AG04450 (cell line): ENCODE data around the gene SLIT3. TPM values are rescaled to one million over a fixed set of nuclear protein-coding genes. Genes with fewer than 3 reads are reported as not detected.

ENCODE experiments used
- CTCF ChIA-PET: fragments of 300-600, 350-600 bp; formaldehyde crosslinking; extraction: SDS; loops from one replicate; lab custom pipeline; 2022; ENCODE audit warnings: antibody characterized with exemption, inconsistent platforms; lab: Charles Lee
- POLR2A ChIA-PET: fragments of 350-600 bp; formaldehyde crosslinking; extraction: SDS; loops from one replicate; lab custom pipeline; 2021; ENCODE audit warnings: antibody characterized with exemption, inconsistent platforms; lab: Yijun Ruan, JAX
- DNase-seq: peaks from one replicate; pipeline ENCODE4 v3.0.0-alpha.2; 2011; ENCODE audit warnings: low read depth, low spot score
- H3K27ac ChIP-seq: one replicate; pipeline ENCODE4 v1.5.1; 2012; ENCODE audit warnings: low read depth, low read length, control low read depth
- H3K27me3 ChIP-seq: one replicate; pipeline ENCODE4 v1.6.0; 2012; ENCODE audit warnings: low read length; ENCODE audit not compliant: control insufficient read depth, insufficient read depth
- H3K4me3 ChIP-seq: 2 replicates; pipeline ENCODE4 v1.5.1; 2011; ENCODE audit warnings: mild to moderate bottlenecking, low read depth, low read length, control low read depth
- H3K9me3 ChIP-seq: 2 replicates; pipeline ENCODE4 v1.5.1; 2012; ENCODE audit warnings: low read length; ENCODE audit not compliant: control insufficient read depth, insufficient read depth
- CTCF ChIP-seq: IDR thresholded peaks from 2 replicates; pipeline ENCODE4 v1.5.1; 2011; ENCODE audit warnings: low read depth, low read length, control low read depth, inconsistent platforms
- polyA plus RNA-seq: library from polyadenylated mRNA; depleted of rRNA; stranded (reverse); fragments of >200 nt; gene quantifications from 2 replicates; pipeline ENCODE4 v1.2.3, GENCODE V29; 2011

The SLIT3 gene
- polyA plus RNA-seq, 1 experiment, result 0.26 TPM

GRCh38 chr5:168669668-168670378, 631.1 kb downstream of the SLIT3 start:
- no peak for TF ChIP-seq CTCF
- CTCF ChIA-PET, result no interaction called here

GRCh38 chr5:168669156-168669555, 631.8 kb downstream of the SLIT3 start:
- no peak overlapping the region for H3K4me3 ChIP-seq
- CTCF ChIA-PET, result no interaction called here
- POLR2A ChIA-PET, result no interaction called here
- H3K9me3 ChIP-seq, result no peaks in the 10 kb centered on the region
- TF ChIP-seq CTCF, result no peak
- no peak overlapping the region for H3K27ac ChIP-seq
- DNase-seq, result no peak
- no peaks in the 10 kb centered on the region for H3K27me3 ChIP-seq

More at GRCh38 chr5:168669668-168670378, 631.1 kb downstream of the SLIT3 start:
- no peak for DNase-seq
- H3K9me3 ChIP-seq, result no peaks in the 10 kb centered on the region
- H3K27me3 ChIP-seq, result no peaks in the 10 kb centered on the region
- H3K4me3 ChIP-seq, result no peak overlapping the region
- POLR2A ChIA-PET, result no interaction called here
- no peak overlapping the region for H3K27ac ChIP-seq

- Histone ChIP-seq H3K27ac (no peak overlapping the region), H3K4me3 (no peak overlapping the region), H3K27me3 (no peaks in the 10 kb centered on the region), H3K9me3 (no peaks in the 10 kb centered on the region)
- no peak for TF ChIP-seq CTCF
- ChIA-PET CTCF (interaction anchor here (1.2 to 1.7 kb wide), 2 partner anchors 11 to 319 kb away, joined by 5 to 7 read pairs; no protein-coding TSS in a partner anchor), POLR2A (no interaction called here)
- no peak for DNase-seq
Observed at GRCh38 chr5:168668078-168668477, 632.9 kb downstream of the SLIT3 start.

GRCh38 chr5:168667301-168667840, 633.6 kb downstream of the SLIT3 start:
- ChIA-PET POLR2A (no interaction called here), CTCF (interaction anchor here (1.2 to 1.7 kb wide), 2 partner anchors 12 to 320 kb away, joined by 5 to 7 read pairs; no protein-coding TSS in a partner anchor)
- H3K9me3 ChIP-seq, result no peaks in the 10 kb centered on the region
- no peaks in the 10 kb centered on the region for H3K27me3 ChIP-seq
- H3K4me3 ChIP-seq, result no peak overlapping the region
- no peak for DNase-seq
- H3K27ac ChIP-seq, result no peak overlapping the region
- TF ChIP-seq CTCF, result no peak

- H3K4me3 ChIP-seq, result no peak overlapping the region
- H3K27ac ChIP-seq, result no peak overlapping the region
- TF ChIP-seq CTCF, result no peak
- DNase-seq, result no peak
- ChIA-PET CTCF (no interaction called here), POLR2A (no interaction called here)
- H3K27me3 ChIP-seq, result no peaks in the 10 kb centered on the region
- no peaks in the 10 kb centered on the region for H3K9me3 ChIP-seq
Observed at GRCh38 chr5:168666356-168666755, 634.6 kb downstream of the SLIT3 start.
